Panc1 (cell line): ENCODE results near the gene AMIGO3. TPM values are rescaled to one million over a fixed set of nuclear protein-coding genes. Genes with fewer than 3 reads are reported as not detected.

Experiments used
- ATAC-seq: fragments of 200-7000 bp; cut with Tn5 transposase; 2 replicates; pipeline ENCODE4 v1.9.1; 2020; ENCODE audit warnings: mild to moderate bottlenecking, moderate library complexity
- BruUV-seq: library from RNA; stranded (reverse); fragments of 400-500 nt; replicated peaks from 2 replicates; lab custom pipeline; 2021; lab: Mats Ljungman, UMichigan
- CTCF ChIA-PET: fragments of 300-600 bp; sonication (Branson Sonifier 250); formaldehyde crosslinking; loops from one replicate; lab custom pipeline; 2022; ENCODE audit warnings: antibody characterized with exemption; lab: Charles Lee
- POLR2A ChIA-PET: fragments of 300-600 bp; sonication (Branson Sonifier 250); formaldehyde crosslinking; loops from one replicate; lab custom pipeline; 2022; ENCODE audit warnings: antibody characterized with exemption; lab: Charles Lee
- DNase-seq: peaks from one replicate; pipeline ENCODE4 v3.0.0-alpha.2; 2010; ENCODE audit warnings: low read depth, low spot score
- H3K27ac ChIP-seq: 2 replicates; pipeline ENCODE4 v1.5.1; 2011; ENCODE audit warnings: mild to moderate bottlenecking, low read length, inconsistent platforms
- H3K27me3 ChIP-seq: fragments of 200-500 bp; sonication (Bioruptor generic); 2 replicates; pipeline ENCODE4 v1.6.0; 2014; ENCODE audit warnings: low read length, inconsistent platforms; ENCODE audit not compliant: control insufficient read depth, insufficient read depth
- H3K36me3 ChIP-seq: fragments of 200-500 bp; sonication (Bioruptor generic); 2 replicates; pipeline ENCODE4 v1.5.1; 2014; ENCODE audit warnings: inconsistent platforms, mild to moderate bottlenecking, low read length, moderate library complexity; ENCODE audit not compliant: control insufficient read depth, insufficient read depth
- H3K4me1 ChIP-seq: 2 replicates; pipeline ENCODE4 v1.5.1; 2011; ENCODE audit warnings: inconsistent platforms, mild to moderate bottlenecking, low read length, moderate library complexity; ENCODE audit not compliant: control insufficient read depth, insufficient read depth
- H3K4me3 ChIP-seq, 2 experiments: 2 replicates each; pipeline ENCODE4 v1.5.1; 2011 to 2012; ENCODE audit warnings: low read depth in 2 of 2, low read length in 2 of 2, mild to moderate bottlenecking in 2 of 2, inconsistent platforms in 1 of 2, moderate library complexity in 1 of 2
- H3K9me3 ChIP-seq: fragments of 200-500 bp; sonication (Bioruptor generic); 2 replicates; pipeline ENCODE4 v1.5.1; 2014; ENCODE audit warnings: low read depth, mild to moderate bottlenecking, inconsistent platforms, low read length, moderate library complexity; ENCODE audit not compliant: control insufficient read depth, insufficient read depth
- CTCF ChIP-seq: fragments of 450-650 bp; IDR thresholded peaks from 2 replicates; pipeline ENCODE4 v1.5.1; 2017; ENCODE audit warnings: mild to moderate bottlenecking
- POLR2AphosphoS5 ChIP-seq: IDR thresholded peaks from 2 replicates; pipeline ENCODE4 v1.6.1; 2012; ENCODE audit warnings: mild to moderate bottlenecking, low read depth, low read length, moderate library complexity
- SIN3A ChIP-seq: IDR thresholded peaks from 2 replicates; pipeline ENCODE4 v1.6.1; 2012; ENCODE audit warnings: low read depth, mild to moderate bottlenecking, low read length, moderate library complexity, borderline replicate concordance; ENCODE audit not compliant: insufficient read depth
- TCF7L2 ChIP-seq: IDR thresholded peaks from 2 replicates; pipeline ENCODE4 v1.6.1; 2011; ENCODE audit warnings: mild to moderate bottlenecking, low read depth, low read length, inconsistent platforms
- in situ Hi-C: cut with HindIII; loops from 2 replicates; pipeline ENCODE4 v1.10.0; 2016; ENCODE audit warnings: low sequenced_read_pairs, low pct_unique_long_range_greater_than_20kb
- intact Hi-C: fragments of 100-400 bp; cut with micrococcal nuclease; formaldehyde crosslinking; loops from one replicate; pipeline ENCODE4 v1.10.0; 2022; ENCODE audit not compliant: unreplicated experiment
- total RNA-seq: library from RNA; stranded (reverse); gene quantifications from one replicate; pipeline ENCODE4 v1.2.1, GENCODE V29; 2021; ENCODE audit not compliant: unreplicated experiment
- TF ChIP-seq, protein P1 (sequence below), 2 experiments: IDR thresholded peaks; 2 replicates each; pipeline ENCODE4 v1.6.1; 2011 to 2012; ENCODE audit warnings: low read depth in 2 of 2, control low read depth in 1 of 2, low read length in 1 of 2, mild to moderate bottlenecking in 1 of 2, moderate library complexity in 1 of 2; ENCODE audit not compliant: insufficient read depth in 1 of 2

Gene AMIGO3
- total RNA-seq, 1 experiment from 2014 or later = 0.72 TPM

GRCh38 chr3:49717959-49718857 lies 1.3 kb downstream of the AMIGO3 start:
- no TSS peak for BruUV-seq
- in situ Hi-C loops = no loop called here
- Histone ChIP-seq H3K9me3 (no peaks in the 10 kb centered on the region), H3K4me3 (no peak overlapping the region), H3K36me3 (no peaks in the 10 kb centered on the region; the same call in none of the 2 replicates), H3K4me1 (peaks cover 9% of the 10 kb centered on the region), H3K27me3 (no peaks in the 10 kb centered on the region), H3K27ac (no peak overlapping the region)
- DNase-seq (no peak), ATAC-seq (no peak)
- intact Hi-C loops = no loop called here
- ChIA-PET CTCF (no interaction called here), POLR2A (no interaction called here)
- no peak for TF ChIP-seq POLR2AphosphoS5
- TF ChIP-seq CTCF = no peak
- no peak for TF ChIP-seq TCF7L2
- TF ChIP-seq SIN3A = no peak
- TF ChIP-seq, protein P1, sequence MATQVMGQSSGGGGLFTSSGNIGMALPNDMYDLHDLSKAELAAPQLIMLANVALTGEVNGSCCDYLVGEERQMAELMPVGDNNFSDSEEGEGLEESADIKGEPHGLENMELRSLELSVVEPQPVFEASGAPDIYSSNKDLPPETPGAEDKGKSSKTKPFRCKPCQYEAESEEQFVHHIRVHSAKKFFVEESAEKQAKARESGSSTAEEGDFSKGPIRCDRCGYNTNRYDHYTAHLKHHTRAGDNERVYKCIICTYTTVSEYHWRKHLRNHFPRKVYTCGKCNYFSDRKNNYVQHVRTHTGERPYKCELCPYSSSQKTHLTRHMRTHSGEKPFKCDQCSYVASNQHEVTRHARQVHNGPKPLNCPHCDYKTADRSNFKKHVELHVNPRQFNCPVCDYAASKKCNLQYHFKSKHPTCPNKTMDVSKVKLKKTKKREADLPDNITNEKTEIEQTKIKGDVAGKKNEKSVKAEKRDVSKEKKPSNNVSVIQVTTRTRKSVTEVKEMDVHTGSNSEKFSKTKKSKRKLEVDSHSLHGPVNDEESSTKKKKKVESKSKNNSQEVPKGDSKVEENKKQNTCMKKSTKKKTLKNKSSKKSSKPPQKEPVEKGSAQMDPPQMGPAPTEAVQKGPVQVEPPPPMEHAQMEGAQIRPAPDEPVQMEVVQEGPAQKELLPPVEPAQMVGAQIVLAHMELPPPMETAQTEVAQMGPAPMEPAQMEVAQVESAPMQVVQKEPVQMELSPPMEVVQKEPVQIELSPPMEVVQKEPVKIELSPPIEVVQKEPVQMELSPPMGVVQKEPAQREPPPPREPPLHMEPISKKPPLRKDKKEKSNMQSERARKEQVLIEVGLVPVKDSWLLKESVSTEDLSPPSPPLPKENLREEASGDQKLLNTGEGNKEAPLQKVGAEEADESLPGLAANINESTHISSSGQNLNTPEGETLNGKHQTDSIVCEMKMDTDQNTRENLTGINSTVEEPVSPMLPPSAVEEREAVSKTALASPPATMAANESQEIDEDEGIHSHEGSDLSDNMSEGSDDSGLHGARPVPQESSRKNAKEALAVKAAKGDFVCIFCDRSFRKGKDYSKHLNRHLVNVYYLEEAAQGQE (IDR thresholded peaks at IDR 0.05; ENCODE audit: insufficient read depth in 1 of 2, low read depth in 2 of 2, low read length in 1 of 2) = no peak

DNA sequence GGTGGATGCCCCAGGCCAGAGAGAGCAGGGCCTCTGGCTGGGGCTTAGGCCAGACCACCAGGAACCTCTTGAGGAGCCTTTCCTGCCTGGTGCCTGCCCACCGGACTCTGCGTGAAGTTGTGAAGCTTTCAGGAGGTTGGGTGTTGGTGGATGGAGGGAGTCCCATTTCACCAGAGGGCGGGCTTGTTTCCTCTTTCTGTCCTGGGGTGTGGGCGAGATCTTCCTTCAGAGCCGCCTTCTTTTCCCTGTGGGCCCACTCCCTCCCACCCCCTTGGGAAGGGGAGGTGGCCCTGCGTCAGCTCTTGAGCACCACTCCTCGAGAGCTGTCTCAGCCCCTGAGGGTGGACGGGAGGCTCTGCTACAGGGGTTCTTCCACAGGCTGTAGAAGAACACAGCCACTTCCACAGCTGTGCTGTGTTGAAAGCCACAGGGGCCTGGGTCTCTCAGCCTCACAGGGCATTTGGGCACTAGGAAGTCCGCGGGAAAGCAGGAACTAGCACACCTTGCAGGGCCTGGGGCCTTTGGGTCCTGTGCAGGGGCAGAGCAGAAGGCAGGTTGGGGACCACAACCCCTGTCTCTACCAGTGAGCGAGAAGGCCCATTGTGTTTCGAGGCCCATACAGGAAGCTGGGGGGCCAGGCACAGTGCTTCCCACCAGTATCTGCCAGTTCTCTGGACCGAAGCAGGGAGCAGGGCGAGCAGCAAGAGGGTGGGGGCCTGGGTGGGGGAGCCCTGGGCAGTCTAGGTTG lies 2.1 kb downstream of the AMIGO3 start:
- CTCF ChIA-PET = no interaction called here
- Histone ChIP-seq H3K4me3 (no peak overlapping the region), H3K36me3 (no peaks in the 10 kb centered on the region), H3K4me1 (peaks cover 2% of the 10 kb centered on the region), H3K27ac (no peak overlapping the region), H3K9me3 (no peaks in the 10 kb centered on the region), H3K27me3 (no peaks in the 10 kb centered on the region)
- no TSS peak for BruUV-seq
- in situ Hi-C loops = no loop called here
- POLR2A ChIA-PET = no interaction called here
- intact Hi-C loops = no loop called here
- TF ChIP-seq CTCF (no peak), TCF7L2 (no peak), POLR2AphosphoS5 (no peak)
- TF ChIP-seq, protein P1 (IDR thresholded peaks at IDR 0.05; ENCODE audit: insufficient read depth in 1 of 2, low read depth in 2 of 2, low read length in 1 of 2) = no peak
- ATAC-seq = no peak
- DNase-seq = no peak
